ENCODE measurements around the gene SLC16A3.

SLC16A3 gene

GRCh38 chr17:82224666-82225065 is 4.2 kb upstream of the SLC16A3 start:
- DNase-seq: no peak

- DNase-seq: no peak
Measured at GRCh38 chr17:82225368-82226029, 3.3 kb upstream of the SLC16A3 start.

- DNase-seq: no peak
Measured at GRCh38 chr17:82226146-82226808, 2.6 kb upstream of the SLC16A3 start.

GRCh38 chr17:82226809-82227628 is 1.8 kb upstream of the SLC16A3 start:
- DNase-seq: no peak

GRCh38 chr17:82227629-82228277 is 1.1 kb upstream of the SLC16A3 start:
- no peak for DNase-seq

DNA sequence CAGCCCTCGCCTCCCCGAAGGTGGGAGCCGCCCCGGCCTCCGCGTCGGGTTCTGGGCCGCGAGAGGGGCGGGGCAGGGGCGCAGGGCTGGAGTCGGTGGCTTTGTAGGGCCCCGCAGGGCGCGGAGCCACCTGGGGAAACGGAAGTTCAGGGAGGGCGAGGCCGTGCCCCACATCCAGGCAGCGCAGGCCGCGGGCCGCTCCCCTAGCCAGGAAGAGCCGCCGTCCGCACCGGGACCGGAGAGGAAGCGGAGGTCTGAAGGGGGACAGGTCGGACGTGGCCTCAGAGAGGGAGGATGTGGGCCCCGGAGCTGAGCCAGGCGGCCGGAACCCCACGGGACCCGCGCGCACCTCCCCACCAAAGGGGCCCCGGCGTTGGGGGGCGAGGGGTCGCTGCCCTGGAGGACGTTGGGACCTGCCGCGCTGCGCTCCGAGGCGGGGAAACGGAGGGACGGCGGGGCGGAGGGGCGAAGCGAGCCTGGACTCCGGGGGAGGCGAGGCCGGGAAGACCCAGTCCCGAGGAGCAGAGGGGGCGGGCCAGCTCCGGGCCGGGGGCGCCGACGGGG is 482 bp upstream of the SLC16A3 start:
- no peak for DNase-seq

- no peak for DNase-seq
Measured at GRCh38 chr17:82229698-82230608, 1.1 kb downstream of the SLC16A3 start.

DNA sequence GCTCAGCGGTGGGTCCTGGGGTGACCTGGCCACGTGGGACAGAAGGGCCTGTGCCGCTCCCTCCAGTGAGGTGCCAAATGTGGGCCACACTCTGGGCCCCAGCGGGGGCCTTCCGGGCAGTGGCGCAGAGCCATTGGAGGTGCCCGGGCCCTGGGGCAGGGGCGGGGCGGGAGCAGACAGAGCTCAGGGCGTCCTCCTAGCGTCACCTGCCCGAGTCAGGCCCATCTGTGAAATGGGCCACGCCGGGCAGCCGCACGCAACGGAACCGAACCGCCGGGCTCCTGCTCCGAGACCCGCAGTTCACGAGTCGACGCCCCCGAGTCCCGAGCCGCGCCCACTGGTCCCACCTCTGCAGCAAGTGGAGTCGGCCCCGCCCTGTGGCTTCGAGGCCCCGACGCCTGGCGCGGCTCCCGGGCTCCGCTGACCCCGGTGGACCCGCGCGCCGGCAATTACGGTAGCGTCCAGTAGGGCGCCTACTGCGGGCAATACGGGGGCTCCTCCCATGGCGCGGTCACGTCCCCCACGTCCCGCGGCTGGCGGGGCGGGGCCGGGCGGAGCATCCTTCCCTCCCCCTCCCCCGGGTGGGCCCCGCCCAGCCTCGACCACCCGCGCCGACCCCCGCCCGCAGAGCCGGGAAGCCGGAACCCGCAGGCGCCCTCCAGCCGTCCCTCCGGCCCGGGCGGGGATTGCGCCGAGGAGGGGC is 1.9 kb downstream of the SLC16A3 start:
- DNase-seq: no peak

GRCh38 chr17:82231312-82231561 is 2.4 kb downstream of the SLC16A3 start:
- DNase-seq: no peak

DNA sequence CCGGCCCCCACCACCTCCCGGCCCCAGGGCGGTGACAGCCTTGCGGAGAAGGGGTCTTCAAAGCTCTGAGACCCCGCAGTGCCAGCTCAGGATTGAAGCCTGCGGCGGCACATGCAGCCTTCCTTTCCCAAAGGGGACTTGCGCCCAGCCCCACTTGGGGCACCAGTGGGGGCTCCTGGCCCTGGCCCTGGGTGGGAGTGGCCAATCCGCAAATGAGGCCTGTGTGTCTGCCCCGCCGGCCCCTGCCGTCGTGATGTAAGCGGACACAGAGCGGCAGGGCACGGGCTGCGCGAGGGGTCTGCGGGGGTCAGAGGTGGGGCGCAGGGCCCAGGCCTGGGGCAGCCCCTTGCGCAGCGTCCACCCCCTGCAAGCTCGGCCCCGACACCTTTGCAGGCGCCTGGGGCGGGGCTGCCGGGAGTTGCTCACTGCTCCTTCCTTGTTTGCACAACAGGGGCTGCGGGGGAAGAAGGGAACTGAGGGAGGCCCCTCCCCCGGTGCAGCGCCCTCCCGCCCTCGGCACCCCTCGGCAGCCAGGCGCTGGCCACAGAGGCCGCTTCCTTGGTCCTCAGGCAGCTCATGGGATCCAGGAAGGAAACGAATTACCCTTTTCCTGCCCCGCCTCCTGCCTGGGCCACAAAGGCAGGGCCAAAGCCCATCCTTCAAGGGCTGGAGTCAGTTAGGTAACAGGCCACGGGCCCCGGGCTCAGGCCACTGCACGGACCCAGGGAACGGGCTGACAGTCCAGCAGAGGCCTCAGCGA is 2.9 kb downstream of the SLC16A3 start:
- no peak for DNase-seq

GRCh38 chr17:82232322-82232820 is 3.5 kb downstream of the SLC16A3 start:
- DNase-seq: no peak

GRCh38 chr17:82232876-82233785 is 4.3 kb downstream of the SLC16A3 start:
- no peak for DNase-seq

- DNase-seq: no peak
Measured at GRCh38 chr17:82234211-82235055, 5.6 kb downstream of the SLC16A3 start.

DNA sequence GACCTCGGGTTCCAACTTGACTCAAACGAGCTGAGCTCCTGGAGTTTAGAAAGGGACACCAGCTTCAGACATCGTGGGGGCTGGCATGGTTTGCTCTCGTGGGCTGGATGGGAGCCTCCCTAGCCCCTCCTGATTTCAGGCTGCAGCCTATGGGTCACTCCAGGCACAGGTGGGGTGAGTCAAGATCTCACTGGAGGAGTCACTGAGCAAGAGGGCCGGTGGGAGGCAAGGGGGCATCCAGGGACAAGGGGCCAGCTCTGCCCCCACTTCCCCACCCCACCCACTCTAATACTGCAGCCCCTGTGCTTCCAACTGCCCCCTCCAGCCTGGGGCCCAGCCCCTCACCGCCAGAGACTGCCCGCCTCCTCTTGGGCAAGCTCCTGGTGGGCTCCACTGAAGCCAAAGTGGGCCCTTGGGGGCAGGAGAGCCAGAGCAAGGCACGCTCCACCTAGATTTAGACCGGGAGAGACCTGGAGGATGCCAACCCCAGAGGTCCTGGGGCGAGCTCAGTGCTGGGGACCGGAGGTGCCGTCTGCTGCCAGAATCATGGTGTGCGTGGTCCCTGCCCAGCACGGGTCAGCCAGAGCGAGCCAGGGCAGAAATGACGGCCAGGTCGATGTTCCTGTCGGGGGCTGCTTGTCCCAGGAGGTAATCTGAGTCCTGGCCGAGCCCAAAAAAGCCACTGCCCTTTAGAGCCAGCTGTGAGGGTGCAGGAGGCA is 6.4 kb downstream of the SLC16A3 start:
- DNase-seq: no peak

GRCh38 chr17:82235775-82236141 is 6.9 kb downstream of the SLC16A3 start:
- DNase-seq: no peak

GRCh38 chr17:82236142-82236971 is 7.5 kb downstream of the SLC16A3 start:
- DNase-seq: peak; percentile 47

Data from DMS79 (cell line).